G401.6 (cell line): Measurements from ENCODE around the gene UBR7.
"Not testable (repeated sequence)": the region's sequence is repeated elsewhere in the genome, so short reads cannot be mapped to it uniquely, and the experiment has no call there.

Source experiments
- FAIRE-seq: peaks from 2 replicates; lab custom pipeline; 2012; peaks lifted over from hg19 to GRCh38; lab: Jason Lieb, UNC

UBR7 gene

GRCh38 chr14:93206793-93207467, at the start of gene UBR7, which contains the start of gene GON7:
TSS of gene UBR7 (plus strand) at chr14:93207256. CDS start at chr14:93207292, 36 bp downstream.
TSS of gene GON7 (minus strand) at chr14:93207065. CDS start at chr14:93207037, 28 bp downstream.
- FAIRE-seq, result peak; percentile 97

- not testable (repeated sequence) for FAIRE-seq
These were observed 48.7 kb upstream of the UBR7 start for GRCh38 chr14:93158349-93158748.

- not testable (repeated sequence) for FAIRE-seq
These were observed 47.3 kb upstream of the UBR7 start for GRCh38 chr14:93159625-93160352.

- no peak for FAIRE-seq
These were observed 46.7 kb upstream of the UBR7 start for GRCh38 chr14:93160353-93160801.

GRCh38 chr14:93161411-93161940, 45.6 kb upstream of the UBR7 start:
- FAIRE-seq, result no peak

- FAIRE-seq, result no peak
These were observed 43.5 kb upstream of the UBR7 start for GRCh38 chr14:93163564-93163963.

GRCh38 chr14:93165271-93166265, 41.5 kb upstream of the UBR7 start:
- not testable (repeated sequence) for FAIRE-seq

- FAIRE-seq, result not testable (repeated sequence)
These were observed 38.4 kb upstream of the UBR7 start for GRCh38 chr14:93168610-93169009.

GRCh38 chr14:93169619-93170018, 37.4 kb upstream of the UBR7 start:
- FAIRE-seq, result not testable (repeated sequence)

GRCh38 chr14:93170141-93170540, 36.9 kb upstream of the UBR7 start:
- not testable (repeated sequence) for FAIRE-seq

- FAIRE-seq, result no peak
These were observed 35.7 kb upstream of the UBR7 start for GRCh38 chr14:93171376-93171775.

- no peak for FAIRE-seq
These were observed 33.1 kb upstream of the UBR7 start for GRCh38 chr14:93173943-93174395.

- FAIRE-seq, result not testable (repeated sequence)
These were observed 32.3 kb upstream of the UBR7 start for GRCh38 chr14:93174731-93175130.

- FAIRE-seq, result no peak
These were observed 31.6 kb upstream of the UBR7 start for GRCh38 chr14:93175492-93175891.

- no peak for FAIRE-seq
These were observed 23.3 kb upstream of the UBR7 start for GRCh38 chr14:93183596-93184317.

GRCh38 chr14:93184391-93185348, 22.4 kb upstream of the UBR7 start, which contains the start of the genes LYSET and MOAP1:
TSS of gene LYSET (plus strand) at chr14:93185317. CDS start at chr14:93185406, 89 bp downstream.
TSS of gene MOAP1 (minus strand) at chr14:93184897. CDS start at chr14:93184242, 655 bp downstream.
- FAIRE-seq, result no peak

- no peak for FAIRE-seq
These were observed 21.7 kb upstream of the UBR7 start for GRCh38 chr14:93185349-93185720.

GRCh38 chr14:93186466-93186865, 20.6 kb upstream of the UBR7 start:
- no peak for FAIRE-seq

- no peak for FAIRE-seq
These were observed 20.1 kb upstream of the UBR7 start for GRCh38 chr14:93186956-93187355.
